Retinal pigment epithelial cell (primary cell): ENCODE data around the gene WNT2.

Experiments
- DNase-seq: peaks from one replicate; pipeline ENCODE4 v3.0.0-alpha.2; 2010; ENCODE audit warnings: low read depth
- H3K4me3 ChIP-seq: 2 replicates; pipeline ENCODE4 v1.5.1; 2011; ENCODE audit warnings: mild to moderate bottlenecking, low read length, control low read depth, moderate library complexity
- CTCF ChIP-seq: conservative IDR thresholded peaks from 2 replicates; pipeline ENCODE4 v1.5.1; 2011; ENCODE audit warnings: low read depth, low read length, control low read depth, inconsistent platforms

The WNT2 gene

GRCh38 chr7:117284692-117285091 lies 38.2 kb downstream of the WNT2 start:
- TF ChIP-seq CTCF: no peak
- DNase-seq: no peak
- no peak overlapping the region for H3K4me3 ChIP-seq

DNA sequence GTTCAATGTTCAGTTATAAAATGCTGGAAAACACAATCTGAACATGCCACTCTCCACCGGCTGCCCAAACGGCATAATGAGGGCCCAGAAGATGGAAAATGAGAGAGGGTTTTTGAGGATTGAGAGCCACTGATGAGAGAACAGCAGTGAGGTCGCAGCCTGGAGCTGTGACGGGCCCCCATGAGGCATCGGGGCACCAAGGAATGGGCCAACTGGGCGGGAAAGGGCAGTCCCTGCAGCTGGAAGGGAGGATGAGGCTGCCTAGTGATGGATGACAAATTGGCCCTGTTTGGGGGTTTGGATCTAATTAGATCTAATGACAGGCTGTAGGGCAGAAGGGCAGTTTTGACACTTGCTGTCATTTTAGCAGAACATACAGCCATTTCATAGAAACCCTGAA lies 39.1 kb downstream of the WNT2 start:
- H3K4me3 ChIP-seq: no peak overlapping the region
- no peak for TF ChIP-seq CTCF

GRCh38 chr7:117283371-117283770 lies 39.5 kb downstream of the WNT2 start:
- DNase-seq: no peak
- H3K4me3 ChIP-seq: no peak overlapping the region
- TF ChIP-seq CTCF: no peak

More for the DNA sequence above, 39.1 kb downstream of the WNT2 start:
- DNase-seq: no peak

GRCh38 chr7:117282239-117282812 lies 40.5 kb downstream of the WNT2 start:
- no peak overlapping the region for H3K4me3 ChIP-seq
- no peak for TF ChIP-seq CTCF
- DNase-seq: no peak

GRCh38 chr7:117281562-117281961 lies 41.3 kb downstream of the WNT2 start:
- DNase-seq: no peak
- TF ChIP-seq CTCF: no peak
- no peak overlapping the region for H3K4me3 ChIP-seq

DNA sequence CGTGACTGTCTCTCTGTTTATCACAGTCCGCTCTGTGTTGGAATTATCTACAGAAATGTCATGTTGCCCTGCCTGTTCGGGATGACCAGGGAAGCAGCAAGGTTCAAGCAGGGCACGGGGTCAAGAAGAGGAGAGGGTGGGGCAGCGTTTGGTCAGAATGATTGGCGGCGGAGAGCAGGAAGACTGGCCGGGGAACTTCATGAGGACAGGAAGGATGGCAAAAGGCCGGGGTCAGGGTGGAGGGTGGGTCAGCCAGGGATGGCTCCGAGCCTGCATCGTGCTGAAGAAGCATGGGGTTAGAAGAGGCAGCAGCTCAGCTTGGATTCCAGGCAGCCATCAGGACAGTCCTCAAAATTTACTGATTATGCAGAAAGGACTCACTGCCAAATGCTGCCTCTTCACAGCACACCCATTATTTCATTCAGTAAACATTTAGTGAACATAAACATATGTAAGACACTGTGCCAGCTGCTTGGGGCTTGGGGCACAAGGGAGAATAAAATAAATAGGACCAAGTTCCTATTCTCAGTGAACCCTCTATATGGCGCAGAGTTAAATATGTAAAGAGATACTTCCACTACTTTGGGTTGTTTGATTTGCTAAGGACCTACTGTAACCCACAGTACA lies 42.8 kb downstream of the WNT2 start:
- no peak overlapping the region for H3K4me3 ChIP-seq
- no peak for DNase-seq
- no peak for TF ChIP-seq CTCF

- no peak for TF ChIP-seq CTCF
- H3K4me3 ChIP-seq: no peak overlapping the region
- DNase-seq: no peak
Measured at GRCh38 chr7:117279203-117279602, 43.7 kb downstream of the WNT2 start.
